Measurements from ENCODE around the gene HEMK1.
A peak's percentile ranks its signal among the peaks of the same experiment; 100 is the strongest.

Gene HEMK1

GRCh38 chr3:50568947-50569749 lies at the start of gene HEMK1:
Gene HEMK1, plus strand, starts transcription at chr3:50569522. Its CDS starts 1,583 bp downstream, at chr3:50571105.
- DNase-seq (ENCODE audit: low read depth in 2 of 2), result peak; percentile 85 to 87

- no peak for DNase-seq (ENCODE audit: low read depth in 2 of 2)
Observed at GRCh38 chr3:50520849-50521248, 48.5 kb upstream of the HEMK1 start.

- no peak for DNase-seq (ENCODE audit: low read depth in 2 of 2)
Observed at GRCh38 chr3:50521572-50521971, 47.8 kb upstream of the HEMK1 start.

GRCh38 chr3:50523279-50523811 lies 46.0 kb upstream of the HEMK1 start:
- no peak for DNase-seq (ENCODE audit: low read depth in 2 of 2)

GRCh38 chr3:50524746-50525145 lies 44.6 kb upstream of the HEMK1 start:
- DNase-seq (ENCODE audit: low read depth in 2 of 2), result no peak

GRCh38 chr3:50525191-50525910 lies 44.0 kb upstream of the HEMK1 start:
- no peak for DNase-seq (ENCODE audit: low read depth in 2 of 2)

- DNase-seq (ENCODE audit: low read depth in 2 of 2), result peak; percentile 4
Observed at GRCh38 chr3:50525987-50526386, 43.3 kb upstream of the HEMK1 start.

- no peak for DNase-seq (ENCODE audit: low read depth in 2 of 2)
Observed at GRCh38 chr3:50530001-50530970, 39.0 kb upstream of the HEMK1 start.

GRCh38 chr3:50531201-50531600 lies 38.1 kb upstream of the HEMK1 start:
- no peak for DNase-seq (ENCODE audit: low read depth in 2 of 2)

- DNase-seq (ENCODE audit: low read depth in 2 of 2), result no peak
Observed at GRCh38 chr3:50532062-50532705, 37.1 kb upstream of the HEMK1 start.

- no peak for DNase-seq (ENCODE audit: low read depth in 2 of 2)
Observed at GRCh38 chr3:50533316-50533715, 36.0 kb upstream of the HEMK1 start.

- DNase-seq (ENCODE audit: low read depth in 2 of 2), result no peak
Observed at GRCh38 chr3:50533807-50534461, 35.4 kb upstream of the HEMK1 start.

GRCh38 chr3:50534681-50535330 lies 34.5 kb upstream of the HEMK1 start:
- no peak for DNase-seq (ENCODE audit: low read depth in 2 of 2)

GRCh38 chr3:50536471-50537180 lies 32.7 kb upstream of the HEMK1 start:
- no peak for DNase-seq (ENCODE audit: low read depth in 2 of 2)

- no peak for DNase-seq (ENCODE audit: low read depth in 2 of 2)
Observed at GRCh38 chr3:50537421-50538129, 31.7 kb upstream of the HEMK1 start.

GRCh38 chr3:50539356-50540286 lies 29.7 kb upstream of the HEMK1 start:
- no peak for DNase-seq (ENCODE audit: low read depth in 2 of 2)

GRCh38 chr3:50542177-50543034 lies 26.9 kb upstream of the HEMK1 start:
- DNase-seq (ENCODE audit: low read depth in 2 of 2), result peak; percentile 15 to 27

Measured in fibroblast of skin of left quadriceps (primary cell).